B cell (primary cell): ENCODE measurements around the gene RAB25.

Experiments used
- CTCF ChIP-seq: fragments of 200-600 bp; IDR thresholded peaks from one replicate; pipeline ENCODE4 v1.8.0; 2022; ENCODE audit warnings: antibody characterized with exemption, mild to moderate bottlenecking
- EZH2 ChIP-seq: IDR thresholded peaks from 2 replicates; pipeline ENCODE4 v1.6.1; 2012; ENCODE audit warnings: borderline replicate concordance, low read depth, mild to moderate bottlenecking, moderate library complexity, low read length; ENCODE audit not compliant: insufficient read depth, poor library complexity, severe bottlenecking

GRCh38 chr1:156108057-156108456 lies 47.1 kb downstream of the RAB25 start:
- TF ChIP-seq CTCF, result no peak
- no peak for TF ChIP-seq EZH2
